CD4-positive, alpha-beta T cell treated with Interleukin-17A for 4 hours (primary cell): Measurements from ENCODE around the gene UBR1.
"Not testable (repeated sequence)": the region's sequence is repeated elsewhere in the genome, so short reads cannot be mapped to it uniquely, and the experiment has no call there.

Experiments used
- DNase-seq: peaks from one replicate; pipeline ENCODE4 v3.0.0-alpha.2; 2020; ENCODE audit warnings: mixed read lengths

Gene UBR1

DNA sequence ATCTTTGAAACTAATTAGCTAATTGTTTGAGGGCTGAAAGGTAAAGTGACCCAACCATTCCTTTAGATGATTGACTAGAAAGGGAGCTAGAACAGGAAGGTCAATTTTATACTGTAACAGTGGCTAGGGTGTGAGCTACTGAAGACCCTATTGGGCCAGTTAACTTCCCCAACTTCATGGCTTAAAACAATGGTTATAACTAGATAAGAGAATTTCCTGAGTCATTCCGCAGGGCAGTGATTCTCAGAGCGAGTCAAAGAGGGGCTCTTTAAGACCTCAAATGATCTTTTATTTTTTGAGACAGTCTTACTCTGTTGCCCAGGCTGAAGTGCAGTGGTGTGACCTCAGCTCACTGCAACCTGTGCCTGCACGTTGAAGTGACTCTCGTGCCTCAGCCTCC lies 151.5 kb downstream of the UBR1 start:
- no peak for DNase-seq

DNA sequence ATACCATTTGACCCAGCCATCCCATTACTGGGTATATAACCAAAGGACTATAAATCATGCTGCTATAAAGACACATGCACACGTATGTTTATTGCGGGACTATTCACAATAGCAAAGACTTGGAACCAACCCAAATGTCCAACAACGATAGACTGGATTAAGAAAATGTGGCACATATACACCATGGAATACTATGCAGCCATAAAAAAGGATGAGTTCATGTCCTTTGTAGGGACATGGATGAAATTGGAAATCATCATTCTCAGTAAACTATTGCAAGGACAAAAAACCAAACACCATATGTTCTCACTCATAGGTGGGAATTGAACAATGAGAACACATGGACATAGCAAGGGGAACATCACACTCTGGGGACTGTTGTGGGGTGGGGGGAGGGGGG lies 156.9 kb downstream of the UBR1 start:
- DNase-seq = not testable (repeated sequence)

DNA sequence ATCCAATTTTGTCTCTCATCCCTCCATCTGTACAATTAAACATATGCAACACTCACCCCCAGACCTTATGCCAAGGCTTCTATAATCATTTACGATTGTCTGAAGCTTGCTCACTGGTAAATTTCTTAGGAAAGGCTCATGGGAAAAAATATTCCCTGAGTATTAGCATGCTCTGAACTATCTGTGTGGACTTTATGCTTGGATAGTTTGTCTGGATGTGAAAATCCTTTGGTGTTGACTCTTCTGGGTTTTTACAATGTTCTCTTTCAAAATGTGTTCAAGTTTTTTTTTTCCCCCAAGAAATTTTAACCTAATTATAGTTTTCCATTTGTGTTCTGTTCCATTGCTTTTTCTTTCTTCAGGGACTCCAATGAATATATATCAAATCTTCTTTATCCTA lies 165.3 kb downstream of the UBR1 start:
- no peak for DNase-seq

DNA sequence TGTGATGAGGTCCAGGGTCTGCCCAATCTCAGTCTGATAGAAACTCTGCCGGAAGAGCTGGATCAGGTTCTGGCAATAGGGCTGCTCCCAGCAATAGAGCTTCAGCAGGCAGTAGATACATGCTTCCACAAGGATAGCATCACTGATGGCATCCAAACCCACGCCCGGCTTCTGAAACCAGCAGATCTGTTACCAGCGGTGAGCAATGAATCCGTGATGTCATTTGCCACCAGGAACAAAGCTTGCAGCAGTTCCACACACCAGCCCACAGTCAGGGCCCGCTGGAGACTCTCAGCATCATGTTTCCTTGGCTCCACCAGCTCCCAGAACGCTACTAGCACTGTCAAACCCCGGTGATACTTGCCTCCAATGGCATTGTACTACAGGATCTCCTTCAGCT lies 166.0 kb downstream of the UBR1 start:
- DNase-seq = no peak

DNA sequence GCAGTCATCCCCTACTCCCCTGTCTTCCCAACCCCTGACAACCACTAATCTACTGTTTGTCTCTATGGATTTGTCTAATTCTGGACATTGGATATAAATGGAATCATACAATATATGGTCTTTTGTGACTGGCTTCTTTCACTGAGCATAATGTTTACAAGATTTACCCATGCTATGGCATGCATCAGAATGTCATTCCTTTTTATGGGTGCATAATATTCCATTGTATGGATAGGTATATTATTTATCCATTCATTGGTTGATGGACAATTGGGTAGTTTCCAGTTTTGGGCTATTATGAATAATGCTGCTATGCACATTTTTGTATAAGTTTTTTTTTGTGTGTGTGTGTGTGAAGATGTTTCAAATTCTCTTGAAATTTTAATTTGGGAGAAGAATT lies 168.7 kb downstream of the UBR1 start:
- no peak for DNase-seq

DNA sequence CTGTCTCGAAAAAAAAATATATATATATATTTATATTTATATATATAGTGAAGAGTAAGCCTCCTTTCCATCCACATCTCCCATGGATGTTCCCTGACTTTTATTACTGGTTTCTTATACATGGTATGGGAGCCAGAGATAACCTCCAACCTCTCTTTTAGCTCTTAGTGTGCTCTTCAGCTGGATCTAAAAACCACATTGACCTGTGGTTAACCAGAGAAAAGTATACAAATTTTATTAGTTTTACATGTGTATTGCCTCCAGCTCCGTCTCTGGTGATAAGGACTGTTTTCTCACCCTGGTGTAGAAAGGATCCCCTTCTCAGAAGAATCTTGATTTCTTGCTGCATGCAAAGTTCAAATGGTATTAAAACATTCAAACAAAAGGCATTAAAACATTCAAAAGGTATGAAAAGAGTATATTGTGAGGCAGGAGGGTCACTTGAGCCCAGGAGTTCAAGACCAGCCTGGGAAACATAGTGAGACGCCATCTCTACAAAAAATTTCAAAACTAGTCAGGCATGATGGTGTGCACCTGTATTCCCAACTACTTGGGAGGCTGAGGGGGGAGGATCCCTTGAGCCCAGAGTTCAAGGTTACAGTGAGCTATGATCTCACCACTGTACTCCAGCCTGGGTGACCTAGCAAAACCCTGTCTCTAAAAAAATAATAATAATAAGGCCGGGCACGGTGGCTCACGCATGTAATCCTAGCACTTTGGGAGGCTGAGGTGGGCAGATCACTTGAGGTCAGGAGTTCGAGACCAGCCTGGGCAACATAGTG lies 171.8 kb downstream of the UBR1 start:
- DNase-seq = no peak

DNA sequence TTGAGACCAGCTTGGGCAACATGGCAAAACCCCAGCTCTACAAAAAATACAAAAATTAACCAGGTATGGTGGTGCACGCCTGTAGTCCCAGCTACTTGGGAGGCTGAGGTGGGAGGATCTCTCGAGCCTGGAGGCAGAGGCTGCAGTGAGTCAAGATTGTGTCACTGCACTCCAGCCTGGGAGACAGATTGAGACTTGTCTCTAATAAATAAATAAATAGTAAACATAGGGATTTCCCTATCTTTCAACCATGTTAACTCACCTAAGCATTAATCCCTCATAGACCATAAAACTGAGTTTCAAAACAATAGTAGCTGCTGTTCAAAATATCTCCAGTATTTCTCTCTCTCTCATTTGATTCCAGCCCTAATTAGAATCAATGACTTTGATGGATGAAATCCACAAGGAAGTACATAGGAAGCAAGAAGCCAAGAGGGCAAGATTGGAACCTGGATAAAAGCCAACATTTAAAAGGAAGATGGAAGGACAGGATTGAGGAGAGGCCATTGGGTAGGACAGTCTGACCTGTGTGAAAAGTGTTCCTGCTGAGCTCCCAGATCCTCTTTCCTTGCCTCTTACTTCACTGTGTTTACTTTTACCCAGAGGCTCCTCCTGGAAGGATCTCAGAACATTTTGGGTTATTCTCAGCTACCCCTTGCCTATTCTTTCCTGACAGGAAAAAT lies 172.9 kb downstream of the UBR1 start:
- no peak for DNase-seq

DNA sequence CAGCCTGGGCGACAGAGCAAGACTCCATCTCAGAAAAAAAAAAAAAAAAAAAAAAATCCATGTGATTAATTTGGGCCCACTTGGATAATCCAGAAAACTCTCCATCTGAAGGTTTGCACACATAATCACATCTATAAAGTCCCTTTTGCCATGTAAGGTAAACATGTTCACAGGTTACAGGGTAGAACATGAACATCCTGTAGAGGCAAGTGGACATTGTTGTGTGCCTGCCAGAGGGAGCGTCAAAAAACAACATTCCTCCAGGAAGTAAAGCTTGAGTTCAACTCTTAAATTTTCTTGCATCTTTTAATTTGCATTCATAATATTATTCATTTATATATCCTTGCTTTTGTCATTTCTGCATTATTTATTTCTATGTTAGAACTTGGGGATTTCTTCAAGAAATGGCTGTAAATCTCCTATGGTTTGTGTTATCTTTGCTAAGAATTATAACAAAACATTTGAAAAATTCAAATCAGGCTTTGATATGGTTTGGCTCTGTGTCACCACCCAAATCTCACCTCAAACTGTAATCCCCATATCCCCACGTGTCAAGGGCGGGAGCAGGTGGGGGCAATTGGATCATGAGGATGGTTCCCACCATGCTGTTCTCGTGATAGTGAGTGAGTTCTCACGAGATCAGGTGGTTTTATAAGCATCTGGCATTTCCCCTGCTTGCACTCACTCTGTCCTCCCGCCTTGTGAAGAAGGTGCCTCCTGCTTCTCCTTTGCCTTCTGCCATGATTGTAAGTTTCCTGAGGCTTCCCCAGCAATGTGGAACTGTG lies 173.9 kb downstream of the UBR1 start:
- DNase-seq = no peak

DNA sequence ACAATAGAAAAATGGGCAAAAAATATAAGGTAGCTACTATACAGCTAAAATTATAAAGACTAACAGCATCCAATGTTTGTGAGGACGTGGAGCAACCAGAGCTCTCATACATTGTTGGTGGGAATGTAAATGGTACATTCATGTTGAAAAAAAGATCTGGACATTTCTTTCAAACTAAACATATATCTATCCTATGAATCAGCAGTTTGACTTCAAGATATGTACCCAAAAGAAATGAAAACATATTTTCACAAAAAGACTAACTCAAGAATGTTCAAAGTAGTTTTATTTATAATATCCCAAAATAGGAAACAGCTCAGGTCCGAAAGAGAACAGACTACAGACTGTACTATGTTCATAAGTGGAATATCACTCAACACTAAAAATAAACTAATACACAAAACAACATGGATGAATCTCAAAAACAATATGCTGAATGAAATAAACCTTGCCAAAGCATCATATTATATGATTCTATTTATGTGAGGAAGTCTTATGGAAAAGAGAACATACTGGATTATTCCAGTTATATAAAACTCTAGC lies 176.5 kb downstream of the UBR1 start:
- DNase-seq = no peak

DNA sequence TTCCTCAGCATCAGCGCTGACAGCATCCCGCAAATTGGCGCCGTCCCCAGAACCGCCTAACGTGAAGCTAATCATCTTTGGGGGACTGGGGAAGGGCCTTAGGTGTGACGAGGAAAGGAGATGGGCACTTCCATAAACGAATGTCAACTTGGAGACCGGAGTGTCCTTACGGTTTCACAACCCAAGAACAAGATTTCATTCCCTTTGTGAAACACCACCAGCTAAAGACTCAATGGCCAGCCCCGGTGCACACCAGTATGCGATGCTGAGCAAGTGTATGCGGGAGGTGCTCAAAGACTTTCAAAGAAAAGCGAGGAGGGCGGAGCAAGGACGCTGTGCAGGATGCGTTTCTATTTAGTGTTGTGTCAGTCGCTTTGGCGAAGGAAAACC lies 184.5 kb downstream of the UBR1 start:
- peak; percentile 65 for DNase-seq

DNA sequence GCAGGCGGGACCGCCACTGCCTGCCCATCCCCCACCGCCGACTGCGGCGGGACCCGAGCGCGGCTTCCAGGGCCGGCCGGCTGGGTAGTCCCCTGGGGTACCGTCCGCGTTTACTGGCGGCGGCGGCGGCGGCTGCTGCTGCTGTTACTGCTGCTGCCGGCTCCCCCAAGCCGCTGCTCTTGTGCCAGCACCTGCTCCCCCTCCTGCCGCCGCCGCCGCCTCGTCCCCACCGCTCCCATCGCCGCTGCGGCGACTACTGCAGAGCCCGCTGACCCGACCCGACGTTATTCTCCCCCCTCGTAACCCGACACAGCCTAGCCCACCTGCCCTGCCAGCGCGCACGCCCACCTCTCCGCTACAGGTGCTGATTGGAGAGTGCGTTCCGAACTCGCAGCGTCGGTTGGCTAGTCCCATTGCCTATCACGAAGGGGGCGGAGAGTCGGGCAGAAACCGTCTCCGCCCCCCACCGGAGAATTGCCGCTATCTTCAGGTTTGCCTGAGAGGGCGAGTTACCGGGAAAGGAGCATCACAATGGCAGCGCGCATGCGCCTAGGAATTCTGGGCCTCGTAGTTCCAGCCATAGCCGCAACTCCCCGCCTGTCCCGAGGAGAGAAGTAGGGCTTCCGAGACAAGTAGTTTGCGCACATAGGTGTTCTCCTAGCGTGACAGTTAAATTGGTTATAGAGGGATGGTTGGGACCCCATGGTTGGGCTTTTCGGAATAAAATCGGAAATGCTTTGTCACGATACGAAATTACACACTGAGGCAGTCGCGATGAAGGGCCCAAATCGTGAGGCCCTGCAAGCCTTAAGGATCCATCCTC lies 185.1 kb downstream of the UBR1 start, which contains the start of gene TTBK2:
TTBK2 (minus strand) TSS at position 260 of the 823 bp plus-strand sequence. CDS start 42,161 bp downstream, outside the sequence.
- peak; percentile 99 for DNase-seq

DNA sequence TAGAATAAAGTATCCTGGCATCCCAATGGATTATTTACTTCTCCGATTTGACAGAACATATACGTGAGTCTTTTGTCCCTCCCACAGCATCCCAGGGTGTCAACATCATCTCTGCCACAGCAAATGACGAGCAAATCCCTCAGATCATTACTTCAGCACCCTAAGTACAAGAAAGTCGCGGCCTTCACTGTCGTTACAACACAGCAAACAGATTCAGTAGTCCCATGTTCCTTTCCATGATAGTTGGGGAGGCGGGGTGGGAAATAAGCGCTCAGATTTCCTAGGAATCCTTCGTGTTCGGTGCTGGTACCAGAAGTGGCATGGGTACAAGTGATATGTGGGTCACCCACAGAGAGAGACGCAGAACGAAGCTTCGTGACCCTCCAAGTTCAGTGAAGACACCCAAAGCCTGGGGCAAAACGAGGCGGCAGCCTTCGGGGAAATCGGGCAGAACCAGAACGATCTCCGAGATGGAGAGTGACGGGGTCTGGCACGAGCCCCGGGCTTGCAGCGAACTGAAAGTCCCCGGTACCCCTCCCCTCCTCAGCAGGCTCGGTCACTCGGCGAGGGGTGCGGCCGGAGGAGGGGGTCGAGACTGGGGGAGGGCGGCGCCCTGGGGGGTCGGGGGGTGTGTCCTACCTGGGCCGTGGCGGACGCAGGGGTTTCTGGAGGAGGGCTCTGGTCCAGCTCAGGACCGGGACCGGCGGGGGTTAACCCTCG lies 185.9 kb downstream of the UBR1 start:
- peak; percentile 31 for DNase-seq

DNA sequence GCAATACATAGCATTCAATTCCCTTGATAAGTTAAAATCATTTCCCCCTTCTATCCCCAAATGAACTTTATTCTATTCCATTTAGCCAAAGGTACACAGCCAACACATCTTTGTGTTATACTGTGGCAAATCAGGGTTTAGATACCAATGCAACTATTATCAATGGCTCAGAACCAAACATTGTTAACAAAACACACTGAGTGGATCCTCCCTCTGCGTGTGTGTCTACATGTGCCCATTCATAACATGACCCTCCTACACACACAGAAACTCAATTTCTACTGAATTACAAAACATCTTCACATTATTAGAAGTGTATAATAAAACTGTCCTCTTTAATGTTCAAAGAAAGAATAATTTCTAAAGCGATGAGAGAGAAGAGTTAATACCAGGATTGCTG lies 186.5 kb downstream of the UBR1 start:
- DNase-seq = no peak

DNA sequence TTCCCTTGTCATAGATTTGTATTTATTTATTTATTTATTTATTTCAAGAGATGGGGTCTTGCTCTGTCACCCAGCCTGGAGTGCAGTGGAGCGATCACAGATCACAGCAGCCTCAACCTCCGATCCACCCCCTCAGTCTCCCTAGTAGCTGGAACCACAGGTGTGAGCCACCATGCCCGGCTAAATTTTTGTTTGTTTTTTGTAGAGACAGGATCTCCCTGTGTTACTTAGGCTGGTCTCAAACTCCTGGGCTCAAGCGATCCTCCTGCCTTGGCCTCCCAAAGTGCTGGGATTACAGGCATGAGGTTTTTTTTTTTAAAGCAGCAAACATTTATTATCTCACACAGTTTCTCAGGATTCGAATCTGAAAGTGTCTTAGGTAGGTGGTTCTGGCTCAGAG lies 187.8 kb downstream of the UBR1 start:
- no peak for DNase-seq

DNA sequence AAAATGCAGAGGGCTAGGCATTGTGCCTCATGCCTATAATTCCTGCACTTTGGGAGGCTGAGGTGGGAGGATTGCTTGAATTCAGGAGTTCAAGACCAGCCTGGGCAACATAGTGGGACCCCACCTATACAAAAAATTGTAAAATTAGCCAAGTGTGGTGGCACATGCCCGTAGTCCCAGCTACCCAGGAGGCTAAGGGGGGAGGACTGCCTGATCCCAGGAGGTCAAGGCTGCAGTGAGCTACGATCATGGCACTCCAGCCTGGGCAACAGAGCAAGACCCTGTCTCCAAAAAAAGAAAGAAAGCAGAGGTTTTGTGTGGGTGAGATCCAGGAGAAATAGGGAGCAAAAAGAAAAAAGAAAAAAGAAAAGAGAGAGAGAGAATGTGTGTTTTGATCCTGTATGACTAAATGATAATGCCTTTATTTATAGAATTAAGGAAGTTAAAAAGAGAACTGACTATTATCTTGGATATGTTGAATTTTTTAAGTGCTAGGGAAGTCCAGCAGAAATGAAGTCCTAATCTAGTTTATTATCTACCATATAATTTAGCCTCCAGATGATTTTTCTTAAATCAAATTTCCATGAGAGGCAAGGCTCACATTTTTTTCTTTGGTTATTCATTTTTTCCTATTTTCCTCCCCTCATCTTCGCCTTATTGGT lies 190.1 kb downstream of the UBR1 start:
- no peak for DNase-seq

DNA sequence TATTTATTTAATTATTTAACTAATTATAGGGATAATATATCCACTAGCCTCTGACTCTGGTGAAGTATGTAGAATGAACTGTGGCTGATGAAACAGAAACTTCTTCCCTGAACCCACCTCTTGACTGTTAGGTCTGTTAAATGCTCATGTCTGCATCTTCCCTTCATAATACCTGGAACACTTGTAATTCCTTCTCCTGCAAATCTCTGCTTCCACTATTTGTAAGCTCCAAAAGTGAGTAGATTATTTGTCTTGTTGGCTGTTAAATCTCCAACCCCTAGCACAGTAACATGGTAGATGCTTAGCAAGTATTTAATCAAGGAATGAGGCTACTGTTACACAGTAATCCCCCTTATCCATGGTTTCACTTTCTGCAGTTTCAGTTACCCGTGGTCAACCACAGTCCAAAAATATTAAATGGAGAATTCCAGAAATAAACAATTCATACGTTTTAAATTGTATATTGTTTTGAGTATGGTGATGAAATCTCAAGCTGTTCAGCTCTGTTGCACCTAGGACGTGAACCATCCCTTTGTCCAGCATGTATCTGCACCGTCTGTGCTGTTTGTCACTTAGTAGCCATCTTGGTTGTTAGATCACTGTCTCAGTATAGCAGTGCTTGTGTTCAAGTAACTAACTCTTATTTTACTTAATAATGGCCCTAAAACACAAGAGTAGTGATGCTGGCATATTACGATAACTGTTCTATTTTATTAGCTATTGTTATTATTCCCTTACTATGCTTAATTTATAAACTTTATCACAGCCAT lies 190.9 kb downstream of the UBR1 start:
- DNase-seq = no peak

DNA sequence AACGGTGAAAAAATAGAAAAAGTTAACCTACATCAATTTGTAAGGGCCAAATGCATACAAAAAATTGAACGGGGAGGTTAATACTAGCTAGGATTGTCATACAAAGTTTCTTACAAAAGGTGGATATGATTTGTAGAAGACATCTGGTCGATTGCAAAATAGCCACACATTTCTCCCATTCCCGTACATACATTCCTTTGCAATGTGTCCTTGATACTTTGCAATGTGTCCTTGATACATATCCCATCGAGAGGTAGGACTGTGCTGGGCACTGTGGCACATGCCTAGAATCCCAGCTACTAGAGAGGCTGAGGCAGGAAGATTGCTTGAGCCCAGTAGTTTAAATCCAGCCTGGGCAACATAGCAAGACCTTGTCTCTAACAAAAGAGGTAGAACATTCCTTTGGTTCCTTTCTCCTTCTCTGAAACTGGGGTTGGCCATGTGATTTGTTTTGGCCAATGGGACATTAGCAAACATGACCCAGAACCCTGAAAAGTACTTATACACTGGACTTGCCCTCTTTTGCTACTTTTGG lies 194.7 kb downstream of the UBR1 start:
- DNase-seq = no peak

DNA sequence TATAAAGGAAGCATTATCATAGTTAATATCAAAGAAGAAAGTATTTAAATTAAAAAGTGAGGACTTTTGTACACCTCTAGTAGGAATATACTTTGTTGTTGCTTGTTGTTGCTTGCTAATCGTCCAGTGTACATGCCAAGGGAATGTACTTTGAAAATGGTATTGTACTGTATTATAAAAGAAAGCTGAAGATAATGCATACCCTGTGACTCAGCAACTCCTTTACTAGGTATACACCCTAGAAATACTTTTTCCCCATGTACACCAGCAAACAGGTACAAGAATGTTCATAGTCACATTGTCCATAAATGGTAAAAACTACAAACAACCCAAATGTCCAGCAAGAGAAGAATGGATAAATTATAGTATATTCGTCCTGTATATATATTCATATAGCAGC lies 197.3 kb downstream of the UBR1 start:
- DNase-seq = no peak

DNA sequence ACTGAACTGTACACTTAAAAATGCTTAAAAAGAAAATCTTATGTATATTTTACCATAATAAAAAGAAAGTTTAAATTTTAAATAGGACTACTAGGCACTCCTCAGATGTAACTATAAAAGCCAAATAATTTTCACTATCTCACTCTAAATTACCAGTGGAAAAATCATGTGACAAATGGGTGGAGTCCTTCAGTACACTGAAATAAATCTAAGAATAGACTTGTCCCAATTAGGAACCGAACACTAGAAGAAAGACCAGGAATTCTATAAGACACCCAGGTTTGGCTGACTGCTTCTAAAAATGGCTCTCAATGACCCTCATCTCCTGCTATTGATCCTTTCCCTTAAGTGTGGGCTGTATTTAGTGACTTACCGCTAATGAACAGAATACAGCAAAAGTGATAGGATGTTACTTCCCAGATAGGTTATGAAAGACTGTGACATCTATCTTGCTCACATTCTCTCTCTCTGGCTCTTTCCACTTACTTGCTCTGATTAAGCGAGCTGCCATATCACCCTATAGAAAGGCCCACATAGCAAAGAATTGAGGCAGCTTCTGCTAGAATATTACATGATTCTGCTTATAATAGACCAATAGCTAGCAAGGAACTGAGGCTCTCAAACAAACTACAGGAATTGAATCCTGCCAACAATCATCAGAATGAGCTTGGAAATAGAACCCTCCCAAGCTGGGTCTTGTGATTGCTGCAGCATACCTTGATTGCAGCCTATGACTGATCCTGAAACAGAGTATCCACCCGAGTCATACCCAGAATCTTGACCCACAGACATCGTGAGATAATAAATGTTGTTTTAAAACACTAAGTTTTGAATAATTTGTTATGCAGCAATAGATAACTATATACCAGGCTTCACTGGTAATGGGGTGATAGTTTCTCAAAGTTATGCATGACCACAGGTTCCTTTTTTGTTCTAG lies 202.2 kb downstream of the UBR1 start:
- no peak for DNase-seq
